ENCODE data around the gene LATS1.
"Not testable (repeated sequence)": the region's sequence is repeated elsewhere in the genome, so short reads cannot be mapped to it uniquely, and the experiment has no call there.

The LATS1 gene

GRCh38 chr6:149727793-149728498, 10.0 kb upstream of the LATS1 start:
- DNase-seq = no peak

GRCh38 chr6:149725785-149726184, 7.9 kb upstream of the LATS1 start:
- no peak for DNase-seq

GRCh38 chr6:149723771-149724417, 6.0 kb upstream of the LATS1 start:
- DNase-seq = peak; percentile 46 to 60

GRCh38 chr6:149723262-149723661, 5.4 kb upstream of the LATS1 start:
- no peak for DNase-seq

- DNase-seq = no peak
Measured at GRCh38 chr6:149719531-149719930, 1.6 kb upstream of the LATS1 start.

- no peak for DNase-seq
Measured at GRCh38 chr6:149717255-149717587, 680 bp downstream of the LATS1 start.

GRCh38 chr6:149716181-149716963, 1.5 kb downstream of the LATS1 start:
- DNase-seq = no peak

- no peak for DNase-seq
Measured at GRCh38 chr6:149714442-149714841, 3.5 kb downstream of the LATS1 start.

- DNase-seq = no peak
Measured at GRCh38 chr6:149711711-149712110, 6.2 kb downstream of the LATS1 start.

- DNase-seq = no peak
Measured at GRCh38 chr6:149701714-149702113, 16.2 kb downstream of the LATS1 start.

GRCh38 chr6:149699150-149699549, 18.8 kb downstream of the LATS1 start:
- DNase-seq = no peak

GRCh38 chr6:149698175-149698574, 19.7 kb downstream of the LATS1 start:
- DNase-seq = no peak

- DNase-seq = no peak
Measured at GRCh38 chr6:149696901-149697300, 21.0 kb downstream of the LATS1 start.

GRCh38 chr6:149694921-149695320, 23.0 kb downstream of the LATS1 start:
- DNase-seq = peak in 1 of 2 experiments; percentile 19

GRCh38 chr6:149691201-149691600, 26.7 kb downstream of the LATS1 start:
- no peak for DNase-seq

GRCh38 chr6:149686230-149686629, 31.7 kb downstream of the LATS1 start:
- DNase-seq = no peak

GRCh38 chr6:149683256-149683859, 34.5 kb downstream of the LATS1 start:
- DNase-seq = no peak

GRCh38 chr6:149681845-149682244, 36.1 kb downstream of the LATS1 start:
- DNase-seq = not testable (repeated sequence)

- DNase-seq = no peak
Measured at GRCh38 chr6:149681209-149681608, 36.7 kb downstream of the LATS1 start.

GRCh38 chr6:149680503-149680902, 37.4 kb downstream of the LATS1 start:
- peak in 1 of 2 experiments; percentile 4 for DNase-seq

GRCh38 chr6:149672265-149672664, 45.6 kb downstream of the LATS1 start:
- DNase-seq = not testable (repeated sequence)

GRCh38 chr6:149660028-149660427, 57.9 kb downstream of the LATS1 start:
- DNase-seq = no peak

GRCh38 chr6:149657441-149657840, 60.5 kb downstream of the LATS1 start:
- DNase-seq = no peak

- DNase-seq = no peak
Measured at GRCh38 chr6:149651056-149651455, 66.8 kb downstream of the LATS1 start.
